ENCODE measurements around the gene IZUMO4. TPM values are rescaled to one million over a fixed set of nuclear protein-coding genes. Genes with fewer than 3 reads are reported as not detected.

Gene IZUMO4
- total RNA-seq, 1 experiment from 2014 or later = 2.5 TPM

GRCh38 chr19:2115911-2116426 is 19.3 kb downstream of the IZUMO4 start:
- H3K27me3 ChIP-seq (replicated peaks; ENCODE audit: insufficient read depth, low read depth, low read length, poor library complexity) = no peaks in the 10 kb centered on the region
- no peak for DNase-seq (ENCODE audit: low spot score)
- no peak for TF ChIP-seq CTCF (conservative IDR thresholded peaks at IDR 0.05; ENCODE audit: low read depth, low read length)
- no peak for TF ChIP-seq EZH2 (IDR thresholded peaks at IDR 0.05; ENCODE audit: borderline replicate concordance, low read depth, low read length, poor library complexity, severe bottlenecking)
- no TSS peak for BruUV-seq (replicated peaks)
- H3K27ac ChIP-seq (ENCODE audit: low read depth, low read length, poor library complexity, severe bottlenecking) = no peak overlapping the region
- no peak overlapping the region for H3K4me3 ChIP-seq (ENCODE audit: low read depth, low read length, poor library complexity, severe bottlenecking)
- peaks cover 90% of the 10 kb centered on the region for H3K36me3 ChIP-seq (ENCODE audit: insufficient read depth, low read length, poor library complexity, severe bottlenecking)
- no peaks in the 10 kb centered on the region for H3K9me3 ChIP-seq (ENCODE audit: low read depth, low read length, poor library complexity, severe bottlenecking)
- ChIA-PET CTCF (no interaction called here), POLR2A (ENCODE audit: low non-redundant PET) (no interaction called here)
- no peaks in the 10 kb centered on the region for H3K4me1 ChIP-seq (ENCODE audit: insufficient read depth, low read length, poor library complexity, severe bottlenecking)
- intact Hi-C loops (cut with micrococcal nuclease; ENCODE audit: unreplicated experiment) = no loop called here

- ChIA-PET CTCF (no interaction called here), POLR2A (ENCODE audit: low non-redundant PET) (no interaction called here)
- Histone ChIP-seq H3K9me3 (ENCODE audit: low read depth, low read length, poor library complexity, severe bottlenecking) (no peaks in the 10 kb centered on the region), H3K27me3 (replicated peaks; ENCODE audit: insufficient read depth, low read depth, low read length, poor library complexity) (no peaks in the 10 kb centered on the region), H3K36me3 (ENCODE audit: insufficient read depth, low read length, poor library complexity, severe bottlenecking) (peaks cover 90% of the 10 kb centered on the region), H3K4me3 (ENCODE audit: low read depth, low read length, poor library complexity, severe bottlenecking) (no peak overlapping the region), H3K27ac (ENCODE audit: low read depth, low read length, poor library complexity, severe bottlenecking) (no peak overlapping the region), H3K4me1 (ENCODE audit: insufficient read depth, low read length, poor library complexity, severe bottlenecking) (no peaks in the 10 kb centered on the region)
- BruUV-seq (replicated peaks) = no TSS peak
- TF ChIP-seq EZH2 (IDR thresholded peaks at IDR 0.05; ENCODE audit: borderline replicate concordance, low read depth, low read length, poor library complexity, severe bottlenecking) = no peak
- TF ChIP-seq CTCF (conservative IDR thresholded peaks at IDR 0.05; ENCODE audit: low read depth, low read length) = no peak
- intact Hi-C loops (cut with micrococcal nuclease; ENCODE audit: unreplicated experiment) = no loop called here
- no peak for DNase-seq (ENCODE audit: low spot score)
Measured at GRCh38 chr19:2116507-2116906, 19.8 kb downstream of the IZUMO4 start.

GRCh38 chr19:2117215-2117960 is 20.7 kb downstream of the IZUMO4 start:
- Histone ChIP-seq H3K27me3 (replicated peaks; ENCODE audit: insufficient read depth, low read depth, low read length, poor library complexity) (no peaks in the 10 kb centered on the region), H3K36me3 (ENCODE audit: insufficient read depth, low read length, poor library complexity, severe bottlenecking) (peaks cover 90% of the 10 kb centered on the region), H3K4me1 (ENCODE audit: insufficient read depth, low read length, poor library complexity, severe bottlenecking) (no peaks in the 10 kb centered on the region), H3K27ac (ENCODE audit: low read depth, low read length, poor library complexity, severe bottlenecking) (no peak overlapping the region), H3K9me3 (ENCODE audit: low read depth, low read length, poor library complexity, severe bottlenecking) (no peaks in the 10 kb centered on the region), H3K4me3 (ENCODE audit: low read depth, low read length, poor library complexity, severe bottlenecking) (no peak overlapping the region)
- ChIA-PET POLR2A (ENCODE audit: low non-redundant PET) (no interaction called here), CTCF (no interaction called here)
- no peak for DNase-seq (ENCODE audit: low spot score)
- intact Hi-C loops (cut with micrococcal nuclease; ENCODE audit: unreplicated experiment) = no loop called here
- BruUV-seq (replicated peaks) = no TSS peak
- no peak for TF ChIP-seq EZH2 (IDR thresholded peaks at IDR 0.05; ENCODE audit: borderline replicate concordance, low read depth, low read length, poor library complexity, severe bottlenecking)
- TF ChIP-seq CTCF (conservative IDR thresholded peaks at IDR 0.05; ENCODE audit: low read depth, low read length) = no peak
